A549 (cell line): ENCODE results near the gene SCGB1C1. TPM values are rescaled to one million over a fixed set of nuclear protein-coding genes. Genes with fewer than 3 reads are reported as not detected.

ENCODE experiments used
- ATAC-seq, 2 experiments: fragments of 200-7000 bp in 1 of 2; fragments of >200 bp in 1 of 2; cut with Nextera tagmentation in 1 of 2; cut with Tn5 transposase in 1 of 2; 3 replicates each; pipeline versions ENCODE4 v1.8.0 to v1.9.1; 2018 to 2020; ENCODE audit warnings: mild to moderate bottlenecking in 1 of 2, moderate library complexity in 1 of 2
- CTCF ChIA-PET: fragments of 300-600 bp; sonication (Branson Sonifier 250); formaldehyde crosslinking; extraction: SDS; loops from one replicate; lab custom pipeline; 2021; ENCODE audit warnings: antibody characterized with exemption, inconsistent platforms; lab: Yijun Ruan, JAX
- POLR2A ChIA-PET: fragments of 350-600 bp; formaldehyde crosslinking; extraction: SDS; loops from one replicate; lab custom pipeline; 2021; ENCODE audit warnings: antibody characterized with exemption, inconsistent platforms; lab: Yijun Ruan, JAX
- DNase-seq, 2 experiments: peaks; one replicate each; pipeline versions ENCODE4 v3.0.0 to v3.0.0-alpha.2; 2011 to 2016; ENCODE audit warnings: low read depth in 1 of 2, low spot score in 1 of 2
- FAIRE-seq: peaks from 2 replicates; lab custom pipeline; 2011; peaks lifted over from hg19 to GRCh38; lab: Jason Lieb, UNC
- H3K27ac ChIP-seq, 2 experiments: fragments of >200 bp; sonication (Bioruptor Twin); formaldehyde crosslinking; 3 replicates each; pipeline ENCODE4 v1.5.1; 2016 to 2017
- H3K4me1 ChIP-seq: fragments of >200 bp; sonication (Bioruptor Twin); formaldehyde crosslinking; 3 replicates; pipeline ENCODE4 v1.6.1; 2016
- H3K4me2 ChIP-seq: fragments of >200 bp; sonication (Bioruptor Twin); formaldehyde crosslinking; 3 replicates; pipeline ENCODE4 v1.6.1; 2016
- H3K4me3 ChIP-seq: fragments of >200 bp; sonication (Bioruptor Twin); formaldehyde crosslinking; 3 replicates; pipeline ENCODE4 v1.5.1; 2016
- H3K9me3 ChIP-seq: fragments of >200 bp; sonication (Bioruptor Twin); formaldehyde crosslinking; 3 replicates; pipeline ENCODE4 v1.6.1; 2016
- CEBPB ChIP-seq, 2 experiments: fragments of >200 bp in 1 of 2; sonication (Bioruptor Twin) in 1 of 2; formaldehyde crosslinking in 1 of 2; IDR thresholded peaks; 2 replicates each; pipeline ENCODE4 v1.6.1; 2012 to 2016
- EHF ChIP-seq: fragments of 250-450 bp; sonication (Bioruptor Pico); IDR thresholded peaks from 2 replicates; pipeline ENCODE4 v1.5.0; 2020; ENCODE audit warnings: mild to moderate bottlenecking
- ELK1 ChIP-seq: fragments of 150-350 bp; IDR thresholded peaks from 2 replicates; pipeline ENCODE4 v1.6.1; 2014; ENCODE audit warnings: low read depth, mild to moderate bottlenecking, low read length
- HDAC2 ChIP-seq: fragments of 200-600 bp; sonication (generic); IDR thresholded peaks from 2 replicates; pipeline ENCODE4 v1.6.1; 2016
- HEYL ChIP-seq: fragments of 250-450 bp; sonication (Bioruptor Pico); IDR thresholded peaks from 2 replicates; pipeline ENCODE4 v1.8.0; 2021; ENCODE audit warnings: mild to moderate bottlenecking, moderate library complexity
- HOXB5 ChIP-seq: fragments of 250-450 bp; sonication (Bioruptor Pico); IDR thresholded peaks from 2 replicates; pipeline ENCODE4 v1.5.0; 2020; ENCODE audit warnings: mild to moderate bottlenecking, moderate library complexity
- JUNB ChIP-seq: fragments of >200 bp; sonication (Bioruptor Twin); formaldehyde crosslinking; IDR thresholded peaks from 2 replicates; pipeline ENCODE4 v1.6.1; 2016
- KDM5A ChIP-seq: fragments of 200-600 bp; sonication (generic); IDR thresholded peaks from 2 replicates; pipeline ENCODE4 v1.6.1; 2016; ENCODE audit warnings: antibody characterized with exemption, mild to moderate bottlenecking
- MAFK ChIP-seq: fragments of 450-650 bp; IDR thresholded peaks from 2 replicates; pipeline ENCODE4 v1.6.1; 2014; ENCODE audit not compliant: partially characterized antibody
- NR3C1 ChIP-seq: fragments of >200 bp; sonication (Bioruptor Twin); formaldehyde crosslinking; IDR thresholded peaks from 3 replicates; pipeline ENCODE4 v1.6.1; 2017
- PBX3 ChIP-seq: IDR thresholded peaks from 2 replicates; pipeline ENCODE4 v1.6.1; 2012
- POLR2A ChIP-seq: IDR thresholded peaks from 2 replicates; pipeline ENCODE4 v1.6.1; 2012; ENCODE audit warnings: mild to moderate bottlenecking, low read length
- POLR2AphosphoS2 ChIP-seq: conservative IDR thresholded peaks from 2 replicates; pipeline ENCODE4 v1.6.1; 2012; ENCODE audit warnings: low read length, improper control_type of control experiment, inconsistent platforms
- RARB ChIP-seq: fragments of 250-450 bp; sonication (Bioruptor Pico); IDR thresholded peaks from 2 replicates; pipeline ENCODE4 v1.8.0; 2021; ENCODE audit warnings: mild to moderate bottlenecking, moderate library complexity
- RFX5 ChIP-seq: fragments of 450-650 bp; IDR thresholded peaks from 2 replicates; pipeline ENCODE4 v1.7.1; 2014; ENCODE audit warnings: antibody characterized with exemption, mild to moderate bottlenecking, moderate library complexity
- TP53 ChIP-seq: fragments of 250-450 bp; sonication (Bioruptor Pico); IDR thresholded peaks from 2 replicates; pipeline ENCODE4 v1.5.0; 2021; ENCODE audit warnings: mild to moderate bottlenecking, moderate library complexity
- ZC3H11A ChIP-seq: fragments of 450-650 bp; IDR thresholded peaks from 2 replicates; pipeline ENCODE4 v1.6.1; 2014; ENCODE audit warnings: antibody characterized with exemption, mild to moderate bottlenecking
- ZFP36 ChIP-seq: fragments of 450-650 bp; IDR thresholded peaks from 2 replicates; pipeline ENCODE4 v1.6.1; 2014; ENCODE audit warnings: borderline replicate concordance; ENCODE audit not compliant: partially characterized antibody
- ZSCAN20 ChIP-seq: fragments of 250-450 bp; sonication (Bioruptor Pico); IDR thresholded peaks from 2 replicates; pipeline ENCODE4 v1.8.0; 2022; ENCODE audit warnings: mild to moderate bottlenecking, moderate library complexity
- WGBS: methylation state at CpG from one replicate; pipeline ENCODE4 v1.1.6; 2017; ENCODE audit errors: missing lambda C conversion rate; 5-methylcytosine and 5-hydroxymethylcytosine counted together
- polyA plus RNA-seq, 4 experiments: library from polyadenylated mRNA; depleted of rRNA in 3 of 4; stranded (reverse); fragments of >200 nt; fragmentation: RNase III in 1 of 4; extraction: RNeasy Plus Mini Kit Qiagen cat#74134 plus additional on column Dnase treatment in 1 of 4; gene quantifications; 2 replicates in 3 of 4; 3 replicates in 1 of 4; pipeline ENCODE4 v1.2.3, GENCODE V29; 2011 to 2017
- TF ChIP-seq, protein P1 (sequence below): IDR thresholded peaks from 2 replicates; pipeline ENCODE4 v1.6.1; 2012
- TF ChIP-seq, protein P2 (sequence below): fragments of 450-650 bp; IDR thresholded peaks from 2 replicates; pipeline ENCODE4 v1.6.1; 2014; ENCODE audit warnings: antibody characterized with exemption
- TF ChIP-seq, protein P3 (sequence below): fragments of >200 bp; sonication (Bioruptor Twin); formaldehyde crosslinking; IDR thresholded peaks from 3 replicates; pipeline ENCODE4 v1.5.1; 2016

SCGB1C1 gene
- polyA plus RNA-seq, 2 of the 4 experiments (the other 2 are of a cell fraction): not detected

- no peak overlapping the region for H3K27ac ChIP-seq
- 99% methylated on average over 4 of the region's 4 CpGs for WGBS
- H3K4me3 ChIP-seq: no peak overlapping the region
- ChIA-PET POLR2A (no interaction called here), CTCF (interaction anchor here (1.4 kb wide), 1 partner anchor 25 kb away, joined by 3 read pairs; no protein-coding TSS in a partner anchor)
- FAIRE-seq (no peak), ATAC-seq (no peak), DNase-seq (no peak)
- peaks cover 10% of the 10 kb centered on the region; the same call in 1 of the 3 replicates for H3K4me1 ChIP-seq
- no peaks in the 10 kb centered on the region for H3K9me3 ChIP-seq
- no peak overlapping the region for H3K4me2 ChIP-seq
- TF ChIP-seq TP53 (no peak), PBX3 (no peak), RARB (CRISPR knock-in tag) (no peak)
Observed at GRCh38 chr11:203945-204586, 11.2 kb downstream of the SCGB1C1 start.

DNA sequence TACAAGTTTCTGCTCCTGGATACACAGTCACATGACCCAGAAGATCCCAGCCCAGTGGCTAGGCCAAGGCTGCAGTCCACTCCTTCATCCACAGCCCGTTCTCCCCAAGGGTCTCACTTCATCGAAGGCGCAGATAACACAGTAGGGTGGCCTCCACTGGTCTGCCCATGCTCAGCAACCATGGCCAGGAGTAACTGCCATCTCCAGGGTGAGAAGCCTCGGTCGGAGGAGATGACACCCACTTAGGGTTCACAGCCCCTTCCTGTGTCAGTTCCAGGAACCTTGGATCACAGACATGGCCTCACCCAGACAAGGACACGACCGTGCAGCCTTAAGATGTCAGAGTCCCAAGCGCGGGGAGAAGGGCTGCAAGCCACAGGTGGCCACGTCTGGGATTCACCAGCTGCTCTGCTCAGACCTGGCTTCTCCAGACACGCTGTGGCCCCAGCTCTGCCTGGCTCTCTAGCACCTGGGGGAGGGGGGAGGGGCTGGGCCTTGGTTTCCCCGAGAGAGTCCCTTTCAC lies 11.8 kb downstream of the SCGB1C1 start:
- no peak overlapping the region for H3K27ac ChIP-seq
- ATAC-seq (no peak), DNase-seq (no peak), FAIRE-seq (no peak)
- WGBS: 92% methylated on average over 10 of the region's 12 CpGs
- H3K4me3 ChIP-seq: no peak overlapping the region
- ChIA-PET POLR2A (no interaction called here), CTCF (interaction anchor here (0.7 to 0.9 kb wide), 2 partner anchors 244 to 289 kb away, joined by 4 read pairs; no protein-coding TSS in a partner anchor)
- H3K4me2 ChIP-seq: no peak overlapping the region
- no peaks in the 10 kb centered on the region for H3K9me3 ChIP-seq
- H3K4me1 ChIP-seq: peaks cover 14% of the 10 kb centered on the region
- no peak for TF ChIP-seq HDAC2
- no peak for TF ChIP-seq PBX3
- no peak for TF ChIP-seq ZSCAN20
- TF ChIP-seq ZFP36: no peak
- TF ChIP-seq CEBPB (IDR thresholded peaks at IDR 0.05): no peak
- TF ChIP-seq TP53: no peak
- TF ChIP-seq, protein P1, sequence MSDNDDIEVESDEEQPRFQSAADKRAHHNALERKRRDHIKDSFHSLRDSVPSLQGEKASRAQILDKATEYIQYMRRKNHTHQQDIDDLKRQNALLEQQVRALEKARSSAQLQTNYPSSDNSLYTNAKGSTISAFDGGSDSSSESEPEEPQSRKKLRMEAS: no peak
- no peak for TF ChIP-seq JUNB
- TF ChIP-seq EHF (CRISPR knock-in tag): no peak
- no peak for TF ChIP-seq ZC3H11A
- TF ChIP-seq POLR2A: no peak
- TF ChIP-seq ELK1: no peak
- no peak for TF ChIP-seq HOXB5 (CRISPR knock-in tag)
- TF ChIP-seq NR3C1: no peak
- TF ChIP-seq MAFK: no peak
- TF ChIP-seq, all 56 proteins: peak for 0

DNA sequence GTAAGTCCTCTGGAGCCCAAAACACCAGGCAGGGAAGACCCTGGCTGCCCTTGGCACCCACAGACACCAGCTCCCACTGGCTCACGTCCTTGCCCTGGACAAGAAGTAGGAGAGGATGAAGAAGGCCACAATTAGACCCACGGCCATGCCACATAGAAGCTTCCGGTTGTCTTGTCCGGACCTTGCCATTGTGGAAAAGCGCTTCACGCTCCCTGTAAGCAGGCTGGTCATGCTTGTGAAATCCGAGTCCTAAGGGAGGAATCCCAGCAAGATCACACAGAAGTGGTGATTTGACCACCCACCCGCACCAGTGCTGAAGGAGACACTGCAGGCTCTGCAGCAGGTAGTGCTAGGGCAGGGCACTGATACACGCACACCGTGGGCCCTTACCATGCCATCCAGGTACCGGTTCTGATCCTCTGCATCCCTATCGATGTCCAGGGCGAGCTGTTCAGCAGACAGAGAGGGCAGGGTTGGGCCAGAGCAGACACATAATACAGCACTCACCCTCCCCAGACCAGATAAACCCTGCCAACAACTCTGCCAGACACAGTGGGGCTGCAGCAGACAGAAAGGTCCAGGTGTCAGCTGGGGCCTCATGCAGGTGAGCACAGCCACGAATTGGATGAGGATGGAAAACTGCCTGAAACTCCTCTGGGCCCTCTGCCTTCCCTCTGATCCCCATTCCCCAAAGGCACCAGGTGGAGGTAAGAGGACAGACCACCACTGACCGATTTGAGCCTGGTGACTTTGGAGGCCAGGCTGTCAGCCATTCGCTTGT lies 12.5 kb downstream of the SCGB1C1 start:
- TF ChIP-seq HEYL (CRISPR knock-in tag) (no peak), RFX5 (no peak), KDM5A (no peak), POLR2AphosphoS2 (no peak), HOXB5 (CRISPR knock-in tag) (no peak)
- TF ChIP-seq, protein P2, sequence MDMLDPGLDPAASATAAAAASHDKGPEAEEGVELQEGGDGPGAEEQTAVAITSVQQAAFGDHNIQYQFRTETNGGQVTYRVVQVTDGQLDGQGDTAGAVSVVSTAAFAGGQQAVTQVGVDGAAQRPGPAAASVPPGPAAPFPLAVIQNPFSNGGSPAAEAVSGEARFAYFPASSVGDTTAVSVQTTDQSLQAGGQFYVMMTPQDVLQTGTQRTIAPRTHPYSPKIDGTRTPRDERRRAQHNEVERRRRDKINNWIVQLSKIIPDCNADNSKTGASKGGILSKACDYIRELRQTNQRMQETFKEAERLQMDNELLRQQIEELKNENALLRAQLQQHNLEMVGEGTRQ: no peak
- TF ChIP-seq, protein P3, sequence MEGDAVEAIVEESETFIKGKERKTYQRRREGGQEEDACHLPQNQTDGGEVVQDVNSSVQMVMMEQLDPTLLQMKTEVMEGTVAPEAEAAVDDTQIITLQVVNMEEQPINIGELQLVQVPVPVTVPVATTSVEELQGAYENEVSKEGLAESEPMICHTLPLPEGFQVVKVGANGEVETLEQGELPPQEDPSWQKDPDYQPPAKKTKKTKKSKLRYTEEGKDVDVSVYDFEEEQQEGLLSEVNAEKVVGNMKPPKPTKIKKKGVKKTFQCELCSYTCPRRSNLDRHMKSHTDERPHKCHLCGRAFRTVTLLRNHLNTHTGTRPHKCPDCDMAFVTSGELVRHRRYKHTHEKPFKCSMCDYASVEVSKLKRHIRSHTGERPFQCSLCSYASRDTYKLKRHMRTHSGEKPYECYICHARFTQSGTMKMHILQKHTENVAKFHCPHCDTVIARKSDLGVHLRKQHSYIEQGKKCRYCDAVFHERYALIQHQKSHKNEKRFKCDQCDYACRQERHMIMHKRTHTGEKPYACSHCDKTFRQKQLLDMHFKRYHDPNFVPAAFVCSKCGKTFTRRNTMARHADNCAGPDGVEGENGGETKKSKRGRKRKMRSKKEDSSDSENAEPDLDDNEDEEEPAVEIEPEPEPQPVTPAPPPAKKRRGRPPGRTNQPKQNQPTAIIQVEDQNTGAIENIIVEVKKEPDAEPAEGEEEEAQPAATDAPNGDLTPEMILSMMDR: no peak
- no peak for DNase-seq
- no peak for FAIRE-seq
- H3K9me3 ChIP-seq: no peaks in the 10 kb centered on the region
- peaks cover 21% of the 10 kb centered on the region for H3K4me1 ChIP-seq
- POLR2A ChIA-PET: no interaction called here
- H3K27ac ChIP-seq: no peak overlapping the region; a peak in 1 of 6 replicates
- CTCF ChIA-PET: interaction anchor here (0.7 to 0.9 kb wide), 2 partner anchors 243 to 289 kb away, joined by 4 read pairs; no protein-coding TSS in a partner anchor
- no peak overlapping the region for H3K4me3 ChIP-seq
- H3K4me2 ChIP-seq: peak overlapping the region; percentile 96
- ATAC-seq: no peak
- 91% methylated on average over 15 of the region's 16 CpGs for WGBS
